GM19239 (cell line): Measurements from ENCODE around the gene EPB41L1.

Source experiments
- DNase-seq: peaks from one replicate; pipeline ENCODE4 v3.0.0; 2011; ENCODE audit warnings: low spot score; ENCODE audit not compliant: insufficient read length
- FAIRE-seq: peaks from 2 replicates; lab custom pipeline; 2011; peaks lifted over from hg19 to GRCh38; lab: Jason Lieb, UNC

The EPB41L1 gene

GRCh38 chr20:36153204-36153603, 1.3 kb upstream of the EPB41L1 start:
- DNase-seq, result no peak
- FAIRE-seq, result no peak

DNA sequence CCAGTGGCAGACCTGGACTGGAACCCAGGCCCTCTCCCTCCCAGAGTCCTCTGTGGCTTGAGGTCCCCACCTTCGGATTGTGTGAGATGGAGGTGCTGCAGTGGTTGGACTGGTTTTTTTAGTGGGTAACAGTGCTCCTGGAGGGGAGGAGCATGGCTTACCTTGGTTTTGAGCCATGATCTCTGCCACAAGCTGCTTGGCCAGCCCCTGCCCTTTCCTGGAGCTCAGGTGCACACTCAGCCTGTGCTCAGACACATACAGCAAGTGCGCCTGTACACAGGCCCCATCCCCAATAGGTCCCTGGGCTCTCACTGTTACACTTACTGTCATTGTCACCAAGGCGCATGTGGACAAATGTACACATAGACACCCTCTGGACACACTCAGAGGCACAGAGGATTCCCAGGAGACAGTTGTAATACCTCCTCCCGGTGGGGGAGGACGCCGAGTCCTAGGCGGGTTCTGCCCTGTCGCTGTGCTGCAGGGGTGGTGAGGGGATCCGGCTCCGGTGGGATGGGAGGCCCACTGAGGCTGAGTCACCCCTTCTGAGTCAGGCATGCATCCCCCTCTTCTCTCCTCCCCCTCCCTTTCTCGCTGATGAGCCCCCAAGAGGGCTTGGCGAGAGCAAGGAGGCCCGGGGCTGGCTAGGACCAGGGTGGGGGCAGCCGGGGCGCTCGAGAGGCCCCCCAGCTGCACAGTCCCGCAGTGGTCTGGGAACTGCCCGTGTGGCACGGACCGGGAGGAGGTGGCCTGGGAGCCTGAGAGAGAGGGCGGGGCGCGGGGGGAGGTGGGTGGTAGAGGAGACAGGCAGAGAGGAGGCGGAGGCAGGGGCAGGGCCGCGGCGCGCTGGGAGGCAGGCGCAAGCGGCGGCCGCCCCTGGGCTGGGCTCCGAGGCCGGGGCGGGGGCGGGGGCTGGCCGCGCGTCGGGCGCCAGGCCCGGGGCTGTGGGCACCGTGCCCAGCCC, 522 bp upstream of the EPB41L1 start:
- no peak for DNase-seq
- no peak for FAIRE-seq

DNA sequence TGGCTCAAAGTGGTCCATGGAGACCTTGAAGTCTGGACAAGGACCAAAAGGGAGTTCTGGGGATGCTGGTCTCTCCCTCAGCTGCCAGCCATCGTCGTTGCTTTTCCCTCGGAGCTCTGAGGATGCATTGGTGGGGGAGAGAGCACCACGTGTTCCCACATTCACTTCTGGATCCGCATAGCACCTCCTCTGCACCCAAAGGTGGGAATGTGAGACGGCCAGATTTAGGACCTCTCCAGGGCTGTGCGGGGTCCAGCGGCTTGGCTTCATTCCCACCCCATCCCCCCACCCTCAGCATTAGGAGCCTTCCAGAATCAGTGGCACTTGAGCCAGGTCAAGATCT, 1.1 kb downstream of the EPB41L1 start:
- DNase-seq (no peak), FAIRE-seq (no peak)

DNA sequence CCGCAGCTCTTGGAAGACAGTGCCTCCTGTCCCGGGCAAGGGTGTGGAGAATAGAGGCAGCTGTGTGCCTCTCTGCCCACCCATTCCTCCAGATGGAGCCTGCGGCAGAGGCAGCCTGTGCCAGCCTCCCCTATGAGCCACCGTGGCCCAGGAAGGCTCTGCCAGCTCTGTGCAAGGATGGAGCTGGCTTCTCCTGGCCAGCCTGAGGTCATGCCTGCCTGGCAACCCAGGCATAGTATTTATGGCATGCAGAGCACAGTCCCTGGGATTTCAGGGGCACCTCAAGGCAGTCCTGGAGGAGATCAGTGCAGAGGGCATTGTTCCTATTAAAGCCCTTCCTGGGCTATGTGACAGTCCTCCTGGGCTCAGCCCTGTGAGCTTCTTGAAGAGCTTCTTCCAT, 1.5 kb downstream of the EPB41L1 start:
- DNase-seq (no peak), FAIRE-seq (no peak)

- FAIRE-seq, result no peak
- DNase-seq, result no peak
Observed at GRCh38 chr20:36157610-36158009, 3.1 kb downstream of the EPB41L1 start.

GRCh38 chr20:36158160-36158741, 3.7 kb downstream of the EPB41L1 start:
- FAIRE-seq, result no peak

GRCh38 chr20:36159833-36160232, 5.3 kb downstream of the EPB41L1 start:
- DNase-seq (no peak), FAIRE-seq (no peak)

More at GRCh38 chr20:36158160-36158741, 3.7 kb downstream of the EPB41L1 start:
- DNase-seq, result no peak

- no peak for DNase-seq
- no peak for FAIRE-seq
Observed at GRCh38 chr20:36162272-36162966, 7.9 kb downstream of the EPB41L1 start.

- DNase-seq, result no peak
- FAIRE-seq, result no peak
Observed at GRCh38 chr20:36167902-36168503, 13.5 kb downstream of the EPB41L1 start.

DNA sequence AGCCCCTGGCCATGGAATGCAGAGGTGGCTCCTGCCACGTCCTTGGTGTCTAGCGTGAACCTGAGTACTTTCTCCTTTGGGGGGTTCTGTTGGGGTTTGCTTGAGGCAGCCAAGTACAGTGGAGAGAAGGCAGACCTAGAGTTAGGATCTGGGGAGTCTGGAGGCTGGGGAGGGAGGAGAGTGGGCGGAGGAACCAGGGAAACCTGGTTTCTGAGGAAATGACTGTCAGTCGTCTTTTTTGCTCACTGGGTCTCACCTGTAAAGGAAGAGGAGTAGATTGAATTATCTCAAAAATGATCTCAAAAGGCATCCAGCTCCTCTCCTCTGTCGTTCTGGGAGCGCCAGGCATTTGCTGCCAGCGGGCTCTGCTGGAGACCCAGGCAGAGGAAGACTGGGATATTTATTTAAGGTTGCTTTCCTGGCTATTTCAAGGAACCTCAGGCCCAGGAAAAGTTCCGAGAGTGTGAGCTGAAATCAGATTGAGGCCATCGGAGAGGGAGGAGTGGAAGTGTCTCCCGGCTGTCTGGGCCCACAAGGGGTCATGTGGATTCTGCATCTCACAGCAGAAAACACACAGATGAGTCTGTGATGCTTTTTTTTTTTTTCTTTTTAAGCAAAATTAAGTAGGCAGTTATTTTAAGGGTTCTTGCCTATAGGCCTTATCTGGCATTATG, 16.1 kb downstream of the EPB41L1 start:
- FAIRE-seq, result no peak

DNA sequence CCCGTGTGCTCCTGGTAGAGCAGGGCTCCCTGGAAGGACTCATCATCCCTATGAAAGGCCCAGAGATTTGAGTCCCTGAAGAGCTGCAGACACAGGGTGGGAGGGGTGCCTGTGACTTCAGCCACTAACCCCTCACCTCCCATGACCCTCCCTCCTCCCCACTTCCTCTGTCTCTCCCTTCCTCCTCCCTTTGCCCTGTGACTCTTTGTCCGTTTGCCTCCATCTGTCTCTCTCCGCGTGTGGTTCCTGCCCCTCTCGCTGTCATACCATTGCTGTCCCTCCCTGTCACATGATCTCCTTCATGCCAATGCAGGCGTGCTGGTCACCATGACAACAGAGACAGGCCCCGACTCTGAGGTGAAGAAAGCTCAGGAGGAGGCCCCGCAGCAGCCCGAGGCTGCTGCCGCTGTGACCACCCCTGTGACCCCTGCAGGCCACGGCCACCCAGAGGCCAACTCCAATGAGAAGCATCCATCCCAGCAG, 19.0 kb downstream of the EPB41L1 start:
- FAIRE-seq, result no peak
- DNase-seq, result no peak

More for the DNA sequence above, 16.1 kb downstream of the EPB41L1 start:
- no peak for DNase-seq

DNA sequence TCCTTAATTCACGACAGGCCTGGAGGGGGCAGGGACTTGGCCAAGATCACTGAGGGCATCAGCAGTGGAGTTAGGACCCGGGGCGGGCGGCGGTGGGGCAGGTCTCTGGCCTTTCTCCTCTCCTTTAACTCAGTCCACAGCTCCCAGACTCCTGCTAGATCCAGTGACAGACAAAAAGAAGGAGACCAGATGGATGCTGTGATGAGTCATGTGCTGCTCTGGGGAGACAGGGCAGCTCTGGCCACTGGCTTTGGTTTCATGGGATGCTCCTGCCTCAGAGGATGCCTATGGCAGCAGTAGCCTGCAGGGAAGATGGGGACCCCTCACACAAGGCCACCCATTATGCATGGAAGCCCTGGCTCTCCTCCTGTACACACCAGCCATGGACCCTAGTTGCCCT, 20.5 kb downstream of the EPB41L1 start:
- FAIRE-seq (no peak), DNase-seq (no peak)

- FAIRE-seq (no peak), DNase-seq (no peak)
Observed at GRCh38 chr20:36175475-36175995, 21.0 kb downstream of the EPB41L1 start.

DNA sequence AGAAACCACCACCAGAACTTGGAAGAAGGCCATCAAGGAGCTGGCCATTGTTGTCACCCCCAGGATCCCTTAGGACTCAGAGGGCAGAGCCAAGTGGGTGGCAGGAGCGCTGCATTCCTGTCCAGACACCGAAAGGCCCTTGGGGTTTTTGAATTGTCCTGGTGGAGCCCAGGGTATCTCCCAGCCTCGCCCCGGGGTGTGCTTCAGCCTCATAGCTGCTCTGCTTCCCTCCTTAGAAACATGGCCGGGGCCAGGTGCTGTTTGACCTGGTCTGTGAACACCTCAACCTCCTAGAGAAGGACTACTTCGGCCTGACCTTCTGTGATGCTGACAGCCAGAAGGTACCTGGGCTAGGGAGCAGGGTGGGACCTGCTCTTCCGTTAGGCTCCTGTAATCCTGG, 23.2 kb downstream of the EPB41L1 start:
- no peak for FAIRE-seq

GRCh38 chr20:36179170-36179945, 24.8 kb downstream of the EPB41L1 start:
- FAIRE-seq (no peak), DNase-seq (no peak)

More for the DNA sequence above, 23.2 kb downstream of the EPB41L1 start:
- DNase-seq, result no peak

GRCh38 chr20:36180323-36180722, 25.8 kb downstream of the EPB41L1 start:
- FAIRE-seq, result no peak
- DNase-seq, result no peak

- DNase-seq (no peak), FAIRE-seq (no peak)
Observed at GRCh38 chr20:36181934-36182603, 27.5 kb downstream of the EPB41L1 start.

- FAIRE-seq, result no peak
Observed at GRCh38 chr20:36182604-36183154, 28.1 kb downstream of the EPB41L1 start.

More at GRCh38 chr20:36182604-36183154, 28.1 kb downstream of the EPB41L1 start:
- DNase-seq, result no peak
